HPDE6-E6E7 (cell line): ENCODE measurements around the gene RIMKLB.
A peak's percentile ranks its signal among the peaks of the same experiment; 100 is the strongest.
"Not testable (repeated sequence)": the region's sequence is repeated elsewhere in the genome, so short reads cannot be mapped to it uniquely, and the experiment has no call there.

Experiments
- DNase-seq: peaks from one replicate; pipeline ENCODE4 v3.0.0; 2011; ENCODE audit warnings: missing footprints; ENCODE audit errors: extremely low spot score

RIMKLB gene

DNA sequence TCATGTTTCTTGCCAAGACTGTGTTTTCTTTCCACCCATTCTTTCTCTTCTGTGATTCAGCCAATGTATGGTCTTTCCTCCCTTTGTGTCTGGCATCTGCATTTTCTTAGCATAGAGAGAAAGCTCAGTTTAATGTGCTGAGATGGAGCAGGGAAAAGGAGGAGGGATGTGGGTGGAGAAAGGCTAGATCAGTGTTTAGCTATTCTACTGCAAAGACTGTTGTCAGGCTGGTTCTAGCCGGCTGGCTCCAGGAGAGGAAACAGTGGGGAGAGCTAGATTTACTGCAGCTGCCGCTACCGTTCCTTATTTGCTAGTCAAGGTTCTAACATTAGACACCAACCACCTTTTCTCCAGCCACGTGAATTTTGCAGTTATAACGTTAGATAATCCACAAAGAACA is 5.2 kb upstream of the RIMKLB start:
- DNase-seq: no peak

DNA sequence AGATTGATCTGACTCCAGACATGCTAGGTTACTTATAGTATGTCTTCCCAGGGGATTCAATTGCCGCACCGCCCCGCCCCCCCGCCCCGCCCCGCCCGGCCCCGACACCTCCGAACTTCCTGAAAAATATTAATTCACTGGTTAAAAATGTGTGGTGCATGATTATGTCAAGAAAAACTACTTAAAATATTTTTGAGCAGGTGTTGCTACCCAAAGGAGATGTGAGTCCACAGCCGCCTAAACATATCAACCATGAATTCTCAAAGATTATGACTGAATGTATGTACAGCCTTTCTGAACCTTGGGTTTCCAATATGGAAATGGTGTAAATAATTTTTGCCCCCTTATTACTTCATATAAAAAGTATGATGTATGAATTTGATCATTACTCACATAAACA is 2.7 kb upstream of the RIMKLB start:
- DNase-seq: no peak

DNA sequence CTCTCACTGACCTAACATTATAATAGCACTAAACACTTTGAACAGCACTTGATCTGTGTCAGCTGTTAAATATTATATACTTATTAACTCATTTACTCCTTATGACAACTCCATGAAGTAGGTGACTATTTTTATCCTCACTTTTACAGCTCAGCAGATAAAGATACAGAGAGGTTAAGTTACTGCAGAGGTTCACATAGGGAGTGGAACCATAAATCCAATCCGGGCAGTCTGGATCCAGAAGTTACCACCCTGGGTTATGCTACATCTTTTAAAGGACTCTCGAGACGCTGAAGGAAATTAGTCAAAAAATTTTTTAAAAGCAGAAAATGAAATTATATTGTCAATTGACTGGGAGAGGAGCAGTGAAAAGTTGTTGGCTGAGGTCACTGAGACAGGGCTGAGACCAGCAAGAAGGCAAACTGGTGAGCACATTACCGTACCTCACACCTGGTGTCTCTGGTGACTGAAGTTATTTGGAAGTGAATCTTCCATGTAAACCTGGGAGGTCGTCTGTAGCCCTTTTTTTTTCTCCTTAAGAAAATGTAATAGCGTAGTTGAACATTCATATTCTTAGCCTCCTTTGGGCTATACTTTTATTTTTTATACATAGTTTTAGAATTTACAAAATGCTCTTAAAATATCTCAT is 1.2 kb upstream of the RIMKLB start:
- DNase-seq: no peak

DNA sequence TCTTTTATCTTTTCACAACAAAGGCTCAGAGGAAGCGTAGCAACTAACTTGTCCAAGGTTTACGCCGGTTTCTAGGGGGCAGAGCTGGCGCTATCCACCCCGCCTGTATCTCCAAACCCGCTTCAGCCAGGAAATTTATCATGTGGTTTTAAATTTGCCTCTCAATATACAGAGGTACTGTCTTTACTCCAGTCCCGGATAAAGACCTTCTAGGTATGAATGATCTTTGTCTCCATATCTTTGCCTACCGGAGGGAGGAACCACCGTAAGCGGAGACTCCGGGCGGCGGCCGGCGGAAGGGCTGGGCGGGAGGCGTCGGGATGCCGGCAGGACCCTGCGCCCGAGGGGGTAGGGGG is 693 bp upstream of the RIMKLB start:
- no peak for DNase-seq

DNA sequence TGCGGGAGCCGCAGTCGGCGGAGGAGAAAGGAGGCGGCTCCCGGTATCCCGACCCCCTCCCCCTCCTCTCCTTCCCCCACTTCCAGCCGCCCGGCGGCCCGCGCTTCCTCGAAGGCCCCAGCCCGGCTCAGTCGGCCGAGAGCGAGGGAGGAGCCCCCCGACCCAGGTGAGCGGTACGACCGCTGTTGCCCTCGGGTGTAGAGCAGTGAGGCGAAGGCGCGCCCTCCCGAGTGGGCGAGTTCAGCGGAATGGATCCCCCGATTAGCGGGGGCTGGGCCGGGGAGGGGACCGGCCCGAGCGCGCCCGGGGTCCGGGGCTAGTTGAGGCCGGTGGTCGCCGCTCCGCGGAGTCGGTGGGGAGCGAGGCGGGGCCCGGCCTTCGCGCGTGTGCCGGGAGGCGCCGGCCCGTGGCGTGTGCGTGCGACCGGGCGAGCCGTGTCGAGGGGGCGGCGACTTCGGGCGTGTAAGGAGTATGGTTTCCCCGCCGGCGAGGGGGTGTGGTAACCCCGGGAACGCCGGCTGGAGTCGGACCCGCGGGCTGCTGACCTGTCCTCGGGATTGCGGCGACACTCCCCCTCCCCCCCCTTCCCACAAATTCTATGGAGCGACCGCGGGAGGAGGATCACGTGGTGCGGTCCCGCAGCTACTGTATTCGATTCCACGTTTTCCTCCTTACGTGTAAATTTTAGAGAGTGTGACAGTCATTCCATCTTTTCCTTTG is 501 bp downstream of the RIMKLB start:
- DNase-seq: no peak

DNA sequence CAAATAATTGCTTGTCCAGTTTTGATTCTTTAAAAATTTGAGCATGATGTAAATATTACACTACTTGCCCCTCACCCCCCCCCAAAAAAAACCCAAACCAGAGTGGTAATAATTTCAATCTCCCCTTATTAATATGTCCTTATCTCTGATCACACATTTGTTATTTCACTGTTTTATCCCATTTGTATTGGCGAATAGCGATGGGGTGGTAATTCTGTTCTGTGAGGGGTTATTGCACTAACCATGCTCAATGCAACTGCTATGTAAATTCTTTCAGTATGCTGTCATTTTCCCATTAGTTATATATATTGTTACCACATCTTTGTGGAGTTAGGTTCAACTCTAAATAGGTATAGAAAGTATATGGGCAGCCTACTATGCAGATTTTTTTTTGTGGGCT is 1.1 kb downstream of the RIMKLB start:
- DNase-seq: no peak

DNA sequence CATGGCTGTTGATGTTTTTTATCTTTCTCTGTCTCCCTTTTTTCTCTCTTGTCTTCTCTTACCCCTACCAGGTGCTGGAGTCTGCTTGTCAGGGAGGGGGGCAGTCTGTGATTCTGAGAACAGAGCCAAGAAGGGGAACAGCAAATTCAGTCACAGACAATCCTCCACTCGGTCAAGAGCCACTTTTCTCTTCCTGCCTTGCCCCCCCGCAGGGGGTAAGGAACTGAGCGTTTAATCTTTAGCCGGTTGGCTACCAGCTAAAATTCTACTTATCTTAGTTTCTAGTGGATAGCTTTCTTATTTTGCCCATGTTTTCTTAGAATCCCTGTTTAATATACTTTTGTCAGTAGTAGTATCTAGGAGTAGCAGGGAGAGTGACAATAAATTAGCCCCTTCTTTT is 1.9 kb downstream of the RIMKLB start:
- DNase-seq: no peak

DNA sequence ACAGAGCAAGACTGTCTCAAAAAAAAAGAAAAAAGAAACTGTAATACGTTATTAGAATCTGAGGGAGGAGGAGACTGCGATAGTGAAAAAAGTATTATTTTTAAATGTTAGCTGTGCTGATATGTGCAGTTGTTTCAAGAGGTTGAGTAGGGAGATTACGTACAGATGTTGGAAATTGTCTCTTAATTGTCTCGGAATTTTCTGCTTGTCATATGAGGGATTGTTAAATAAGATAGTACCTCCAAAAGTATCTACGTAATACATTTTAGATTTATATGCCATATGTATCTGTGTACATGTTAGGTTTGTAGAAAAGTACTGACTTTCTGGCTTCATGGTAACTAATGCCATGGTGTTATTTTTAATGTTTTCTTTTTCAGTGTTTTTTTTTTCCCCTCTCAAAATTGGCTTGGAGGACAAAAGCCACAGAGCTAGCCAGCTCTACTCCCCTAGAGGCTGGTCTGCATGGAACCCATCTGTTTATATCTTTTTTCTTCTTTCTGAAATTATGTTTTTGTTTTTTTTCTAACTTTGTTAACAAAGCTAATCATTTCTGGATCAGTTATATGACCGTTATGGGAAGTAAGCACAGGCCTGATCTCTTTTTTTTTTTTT is 3.4 kb downstream of the RIMKLB start:
- DNase-seq: no peak

DNA sequence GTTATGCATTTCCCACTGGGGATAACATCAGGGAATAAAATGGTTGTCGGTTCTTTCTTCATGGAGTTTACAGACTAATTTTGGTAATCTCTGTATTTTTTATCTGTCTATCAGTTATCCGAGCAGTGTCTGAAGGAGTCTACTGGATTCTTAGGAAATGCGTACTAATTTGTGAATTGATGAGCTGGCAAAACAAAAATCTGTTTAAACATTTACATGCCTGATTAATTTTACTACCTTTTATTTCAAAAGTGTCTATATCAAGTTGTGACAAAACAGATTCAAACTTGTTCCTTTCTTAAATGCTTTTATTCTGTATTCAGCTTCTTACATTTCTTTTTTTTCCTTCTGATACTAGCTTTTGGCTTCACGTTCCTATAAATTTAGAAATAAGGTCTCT is 4.4 kb downstream of the RIMKLB start:
- DNase-seq: no peak

DNA sequence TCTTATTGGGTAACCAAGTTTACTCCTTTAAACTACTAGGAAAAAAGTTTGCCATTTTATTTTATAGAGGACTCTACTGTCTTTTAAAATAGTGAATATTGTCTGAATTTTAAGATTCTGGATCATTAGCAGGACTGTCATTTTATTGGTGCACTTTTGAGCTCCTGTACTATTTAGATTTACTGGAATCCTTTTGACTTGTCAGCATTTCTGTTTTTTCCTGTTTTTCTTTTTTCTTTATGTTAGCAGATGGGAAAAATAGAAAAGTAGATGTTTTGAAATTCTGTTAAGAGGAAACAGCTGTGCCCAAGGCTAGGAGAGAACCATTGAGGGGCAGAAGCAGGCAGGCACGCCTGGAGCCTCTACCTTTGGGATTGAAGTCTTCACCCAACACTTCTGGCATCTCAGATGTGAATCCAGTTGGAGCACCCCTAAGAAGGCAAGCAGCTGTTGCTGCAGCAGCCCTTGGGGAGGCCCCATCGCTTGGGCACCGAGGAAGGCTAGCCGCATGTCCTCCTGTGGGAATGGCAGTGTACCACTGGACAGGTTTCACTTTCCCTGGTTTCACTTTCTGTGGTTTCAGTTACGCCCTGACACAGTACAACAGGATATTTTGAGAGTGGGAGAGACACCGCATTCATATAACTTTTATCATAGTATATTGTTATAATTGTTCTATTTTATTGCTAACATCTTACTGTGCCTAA is 11.5 kb downstream of the RIMKLB start:
- peak; percentile 15 for DNase-seq

DNA sequence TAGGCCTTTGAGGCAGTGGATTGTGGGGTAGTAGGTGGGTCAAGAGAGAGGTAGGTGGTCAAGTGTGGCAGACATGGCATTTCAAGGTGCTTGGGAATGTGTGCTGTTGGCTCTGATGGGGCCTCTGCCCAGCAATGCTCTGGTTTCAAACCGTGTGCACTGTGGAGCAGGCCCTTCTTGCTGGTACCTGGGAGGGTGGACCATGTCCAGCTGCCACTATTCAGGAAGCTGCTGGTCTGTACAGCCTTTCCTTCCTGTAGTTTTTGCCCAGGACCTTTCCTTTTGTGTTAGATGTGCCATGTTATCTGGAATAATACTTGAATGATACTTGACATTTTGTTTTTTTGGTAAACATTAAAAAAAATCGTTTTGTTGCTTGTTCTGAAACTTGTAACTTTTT is 14.8 kb downstream of the RIMKLB start:
- no peak for DNase-seq

DNA sequence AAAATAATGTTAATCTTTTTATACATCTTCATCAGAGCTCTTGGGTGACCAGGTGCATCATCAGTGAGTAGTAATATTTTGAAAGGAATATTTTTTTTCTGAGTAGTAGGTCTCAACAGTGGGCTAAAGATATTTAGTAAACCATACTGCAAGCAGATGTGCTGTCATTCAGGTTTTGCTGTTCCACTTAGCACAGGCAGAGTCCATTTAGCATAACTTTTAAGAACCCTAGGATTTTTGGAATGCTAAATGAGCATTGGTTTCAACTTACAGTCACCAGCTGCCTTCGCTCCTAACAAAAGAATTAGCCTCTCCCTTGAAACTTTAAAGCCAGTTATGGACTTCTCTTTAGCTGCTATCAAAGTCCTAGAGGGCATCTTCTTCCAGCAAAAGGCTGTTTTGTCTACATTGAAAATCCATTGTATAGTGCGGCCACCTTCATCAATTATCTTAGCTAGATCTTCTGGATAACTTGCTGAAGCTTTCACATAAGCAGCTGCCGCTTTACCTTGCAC is 24.6 kb downstream of the RIMKLB start:
- no peak for DNase-seq

DNA sequence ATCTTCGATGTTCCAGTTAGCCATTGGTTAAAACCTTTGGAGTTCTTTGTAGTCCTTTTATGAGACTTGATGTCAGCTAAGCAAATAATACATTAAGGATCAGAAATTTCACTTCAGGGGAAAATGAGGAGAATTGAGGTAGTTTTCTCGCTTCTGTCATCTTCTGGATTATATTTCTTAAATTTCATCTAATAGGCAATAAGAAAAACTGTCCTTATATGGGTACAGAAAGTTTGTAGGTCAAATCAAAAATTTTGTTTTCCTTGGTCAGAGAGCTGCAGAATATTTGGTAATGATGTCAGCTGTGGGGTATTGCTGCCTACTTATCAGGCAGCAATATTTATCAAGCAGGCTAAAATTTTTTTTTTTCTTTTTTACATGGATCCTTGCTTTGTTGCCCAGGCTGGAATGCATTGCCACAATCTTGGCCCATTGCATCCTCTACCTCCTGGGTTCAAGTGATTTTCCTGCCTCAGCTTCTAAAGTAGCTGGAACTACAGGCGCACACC is 37.1 kb downstream of the RIMKLB start:
- DNase-seq: no peak

DNA sequence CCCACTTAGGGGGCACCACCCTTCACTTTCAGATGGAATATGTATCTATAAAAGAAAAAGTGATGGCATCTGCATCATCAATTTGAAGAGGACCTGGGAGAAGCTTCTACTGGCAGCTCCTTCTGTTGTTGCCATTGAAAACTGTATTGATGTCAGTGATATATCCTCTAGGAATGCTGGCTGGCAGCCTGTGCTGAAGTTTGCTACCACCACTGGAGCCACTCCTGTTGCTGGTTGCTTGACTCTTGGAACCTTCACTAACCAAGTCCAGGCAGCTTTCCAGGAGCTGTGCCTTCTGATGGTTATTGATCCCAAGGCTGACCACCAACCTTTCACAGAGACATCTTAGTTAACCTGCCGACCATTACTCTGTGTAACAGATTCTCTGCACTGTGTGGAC is 44.7 kb downstream of the RIMKLB start:
- DNase-seq: peak; percentile 21

DNA sequence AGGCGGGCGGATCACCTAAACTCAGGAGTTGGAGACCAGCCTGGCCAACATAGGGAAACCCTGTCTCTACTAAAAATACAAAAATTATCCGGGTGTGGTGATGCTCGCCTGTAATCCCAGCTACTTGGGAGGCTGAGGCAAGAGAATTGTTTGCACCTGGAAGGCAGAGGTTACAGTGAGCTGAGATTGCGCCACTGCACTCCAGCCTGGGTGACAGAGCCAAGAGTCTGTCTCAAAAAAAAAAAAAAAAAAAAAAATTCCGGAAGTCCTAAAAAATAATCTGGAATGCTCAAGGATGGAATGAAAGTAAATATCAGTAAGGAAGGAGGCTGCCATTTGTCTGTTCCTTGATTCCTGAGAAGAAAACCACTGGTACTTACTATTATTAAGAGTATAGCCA is 45.3 kb downstream of the RIMKLB start:
- not testable (repeated sequence) for DNase-seq

DNA sequence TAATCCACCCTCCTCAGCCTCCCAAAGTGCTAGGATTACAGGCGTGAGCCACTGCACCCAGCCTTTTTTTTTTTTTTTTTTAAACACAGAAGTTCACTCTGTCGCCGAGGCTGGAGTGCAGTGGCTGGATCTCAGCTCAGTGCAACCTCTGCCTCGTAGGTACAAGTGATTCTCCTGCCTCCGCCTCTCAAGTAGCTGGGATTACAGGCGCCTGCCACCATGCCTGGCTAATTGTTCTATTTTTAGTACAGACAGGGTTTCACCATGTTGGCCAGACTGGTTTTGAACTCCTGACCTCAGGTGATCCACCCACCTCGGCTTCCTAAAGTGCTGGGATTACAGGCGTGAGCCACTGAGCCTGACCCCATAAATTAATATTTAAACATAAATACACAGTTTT is 47.8 kb downstream of the RIMKLB start:
- DNase-seq: not testable (repeated sequence)

DNA sequence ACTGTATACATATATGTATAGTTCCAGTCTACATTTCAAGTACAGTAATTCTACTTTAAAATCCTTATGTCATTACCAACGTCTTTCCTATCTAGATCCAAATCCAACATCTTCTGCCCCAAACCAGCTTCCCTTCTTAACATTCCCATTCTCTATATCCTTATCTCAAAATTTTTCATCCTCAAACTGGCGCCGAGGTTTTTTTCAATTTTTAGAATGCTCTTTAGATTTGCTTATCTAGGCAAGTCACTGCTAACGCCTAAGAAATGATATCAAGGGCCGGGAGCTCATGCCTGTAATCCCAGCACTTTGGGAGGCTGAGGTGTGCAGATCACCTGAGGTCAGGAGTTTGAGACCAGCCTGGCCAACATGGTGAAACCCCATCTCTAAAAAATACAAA is 48.3 kb downstream of the RIMKLB start:
- DNase-seq: no peak

DNA sequence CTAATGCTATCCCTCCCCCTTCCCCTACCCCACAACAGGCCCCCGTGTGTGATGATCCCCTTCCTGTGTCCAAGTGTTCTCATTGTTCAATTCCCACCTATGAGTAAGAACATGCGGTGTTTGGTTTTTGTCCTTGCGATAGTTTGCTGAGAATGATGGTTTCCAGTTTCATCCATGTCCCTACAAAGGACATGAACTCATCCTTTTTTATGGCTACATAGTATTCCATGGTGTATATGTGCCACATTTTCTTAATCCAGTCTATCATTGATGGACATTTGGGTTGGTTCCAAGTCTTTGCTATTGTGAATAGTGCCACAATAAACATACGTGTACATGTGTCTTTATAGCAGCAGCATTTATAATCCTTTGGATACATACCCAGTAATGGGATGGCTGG is 62.3 kb downstream of the RIMKLB start:
- DNase-seq: not testable (repeated sequence)

DNA sequence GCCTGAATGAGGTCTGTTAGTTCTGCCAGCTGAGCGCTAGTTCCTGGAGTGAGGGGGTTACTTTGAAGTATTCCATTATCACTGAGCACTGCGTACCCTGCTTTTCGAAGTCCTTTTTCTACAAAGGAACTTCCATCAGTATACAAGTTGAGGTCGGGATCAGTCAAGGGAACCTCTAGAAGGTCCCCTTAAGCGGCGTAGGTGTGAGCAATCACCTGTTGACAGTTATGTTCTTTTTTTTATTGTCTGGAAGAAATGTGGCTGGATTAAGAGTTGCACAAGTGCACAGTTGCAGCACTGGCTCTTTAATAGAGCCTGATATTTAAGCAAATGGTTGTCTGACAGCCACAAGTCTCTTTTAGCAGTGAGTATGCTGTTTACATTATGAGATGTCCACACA is 64.9 kb downstream of the RIMKLB start:
- DNase-seq: not testable (repeated sequence)

DNA sequence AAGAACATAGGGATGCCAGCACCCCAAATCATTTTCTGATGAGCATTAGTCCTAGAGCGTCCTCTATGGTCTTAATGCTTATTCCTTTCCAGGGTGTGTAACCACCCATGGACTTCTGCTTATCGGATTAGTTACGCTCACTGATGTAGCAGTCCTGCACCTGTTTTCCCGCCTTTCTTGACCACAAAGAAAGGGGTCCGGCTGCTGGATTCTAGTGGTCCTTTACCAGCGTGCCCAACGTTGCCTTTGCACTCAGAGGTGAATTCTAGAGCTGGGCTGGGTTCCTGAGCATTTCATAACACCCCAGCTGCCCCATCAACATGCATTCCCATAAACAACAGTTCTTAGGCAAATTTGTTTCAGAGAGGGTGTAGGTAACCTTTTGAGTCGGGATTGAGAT is 68.3 kb downstream of the RIMKLB start:
- not testable (repeated sequence) for DNase-seq

DNA sequence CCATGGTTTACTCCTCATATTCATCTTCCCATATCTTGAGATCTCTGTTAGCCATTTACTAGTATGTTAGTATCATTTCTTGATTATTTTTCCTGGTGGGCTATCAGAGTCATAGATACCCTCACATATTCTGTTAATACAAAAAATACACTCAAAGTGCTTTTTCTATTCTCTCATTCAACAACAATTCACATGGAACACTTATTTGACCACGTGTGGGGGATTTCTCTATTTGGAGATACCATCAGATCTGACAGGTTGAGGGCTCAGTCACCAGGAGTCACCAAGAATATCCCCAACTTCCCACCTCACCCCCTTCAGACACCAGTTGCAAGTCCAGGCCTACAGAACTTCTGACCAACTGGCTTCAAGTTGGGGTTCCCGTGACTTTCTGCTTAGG is 72.7 kb downstream of the RIMKLB start:
- DNase-seq: no peak

DNA sequence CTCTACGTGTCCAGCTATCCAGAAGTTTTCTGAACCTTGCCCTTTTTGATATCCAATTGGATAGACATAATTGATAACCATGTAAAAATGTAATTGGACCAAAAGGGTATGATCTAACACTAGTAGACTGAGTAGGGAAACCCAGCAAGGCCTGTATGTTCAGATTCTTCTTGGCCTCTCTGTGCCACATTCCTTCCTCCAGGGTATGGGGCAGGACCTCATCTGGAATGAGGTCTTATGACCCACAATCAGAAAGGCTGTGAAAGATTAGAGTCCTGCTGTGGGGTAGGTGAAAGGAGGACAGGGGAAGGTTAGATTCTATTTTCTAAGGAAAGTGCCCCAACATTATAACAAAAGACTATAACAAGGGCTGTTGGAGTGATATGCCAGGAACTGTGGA is 73.3 kb downstream of the RIMKLB start:
- DNase-seq: no peak
